OCI-LY7 (cell line): ENCODE data around the gene FAM200A. TPM values are rescaled to one million over a fixed set of nuclear protein-coding genes. Genes with fewer than 3 reads are reported as not detected.

Experiments
- BruUV-seq: library from RNA; stranded (reverse); fragments of 400-500 nt; replicated peaks from 2 replicates; lab custom pipeline; 2021; lab: Mats Ljungman, UMichigan
- CTCF ChIA-PET: fragments of 300-600 bp; sonication (Branson Sonifier 250); formaldehyde crosslinking; loops from one replicate; lab custom pipeline; 2022; ENCODE audit warnings: antibody characterized with exemption; ENCODE audit not compliant: unreplicated experiment; lab: Charles Lee
- POLR2A ChIA-PET: fragments of 300-600 bp; sonication (Branson Sonifier 250); formaldehyde crosslinking; loops from one replicate; lab custom pipeline; 2022; ENCODE audit warnings: antibody characterized with exemption; lab: Charles Lee
- DNase-seq: peaks from one replicate; pipeline ENCODE4 v3.0.0-alpha.2; 2015; ENCODE audit warnings: low spot score
- H2AFZ ChIP-seq: fragments of 200-600 bp; sonication (generic), shearing (Covaris generic); 2 replicates; pipeline ENCODE4 v1.6.1; 2014; ENCODE audit warnings: mild to moderate bottlenecking, antibody characterized with exemption, low read length, moderate library complexity
- H3K27ac ChIP-seq: fragments of 200-600 bp; sonication (generic); 2 replicates; pipeline ENCODE4 v1.5.1; 2014; ENCODE audit warnings: mixed run types, low read depth, mild to moderate bottlenecking, moderate library complexity, low read length, inconsistent platforms; ENCODE audit not compliant: poor library complexity, severe bottlenecking
- H3K36me3 ChIP-seq: fragments of 200-600 bp; sonication (generic); 2 replicates; pipeline ENCODE4 v1.6.1; 2014; ENCODE audit warnings: mild to moderate bottlenecking, antibody characterized with exemption, low read length, moderate library complexity, mixed read lengths; ENCODE audit not compliant: insufficient read depth
- H3K4me1 ChIP-seq: fragments of 200-600 bp; sonication (generic); 2 replicates; pipeline ENCODE4 v1.5.1; 2014; ENCODE audit warnings: mild to moderate bottlenecking, low read length; ENCODE audit not compliant: insufficient read depth, poor library complexity, severe bottlenecking
- H3K4me2 ChIP-seq: fragments of 200-600 bp; sonication (generic); 2 replicates; pipeline ENCODE4 v1.6.1; 2014; ENCODE audit warnings: mild to moderate bottlenecking, low read length
- H3K4me3 ChIP-seq: fragments of 200-600 bp; sonication (generic); 2 replicates; pipeline ENCODE4 v1.5.1; 2014; ENCODE audit warnings: mild to moderate bottlenecking, low read depth, low read length; ENCODE audit not compliant: poor library complexity, severe bottlenecking
- H3K79me2 ChIP-seq: fragments of 200-600 bp; sonication (generic); 2 replicates; pipeline ENCODE4 v1.6.1; 2016; ENCODE audit warnings: low read depth, mild to moderate bottlenecking, low read length, moderate library complexity, mixed read lengths; ENCODE audit not compliant: insufficient read depth
- H3K9me2 ChIP-seq: fragments of 200-600 bp; sonication (generic); 2 replicates; pipeline ENCODE4 v1.6.1; 2016; ENCODE audit warnings: mild to moderate bottlenecking, low read length, mixed read lengths; ENCODE audit not compliant: insufficient read depth
- H3K9me3 ChIP-seq: fragments of 200-600 bp; sonication (generic); 2 replicates; pipeline ENCODE4 v1.6.1; 2014; ENCODE audit warnings: mild to moderate bottlenecking, mixed run types, low read length, mixed read lengths
- H4K20me1 ChIP-seq: fragments of 200-600 bp; sonication (generic); 2 replicates; pipeline ENCODE4 v1.6.1; 2014; ENCODE audit warnings: mild to moderate bottlenecking, antibody characterized with exemption, low read length, moderate library complexity, mixed read lengths; ENCODE audit not compliant: insufficient read depth
- EZH2phosphoT487 ChIP-seq: fragments of 200-600 bp; sonication (generic); IDR thresholded peaks from 2 replicates; pipeline ENCODE4 v1.6.1; 2018; ENCODE audit warnings: low read depth, borderline replicate concordance, mild to moderate bottlenecking, mixed run types, antibody characterized with exemption, low read length, moderate library complexity, mixed read lengths
- intact Hi-C: fragments of 100-400 bp; cut with micrococcal nuclease; formaldehyde crosslinking; loops from one replicate; pipeline ENCODE4 v1.10.0; 2022; ENCODE audit not compliant: unreplicated experiment
- total RNA-seq, 2 experiments: library from RNA; depleted of rRNA in 1 of 2; stranded (reverse); fragments of >200 nt in 1 of 2; shearing (Covaris generic) in 1 of 2; gene quantifications; 2 replicates each; pipeline ENCODE4 v1.2.3, GENCODE V29; 2014 to 2022
- TF ChIP-seq, protein P1 (sequence below): fragments of 200-600 bp; sonication (generic); conservative IDR thresholded peaks from 2 replicates; pipeline ENCODE4 v1.5.1; 2014; ENCODE audit warnings: mild to moderate bottlenecking, antibody characterized with exemption, low read length, moderate library complexity, mixed read lengths

FAM200A gene
- total RNA-seq, 2 experiments from 2014 or later, result 5.5 to 7.3 TPM

DNA sequence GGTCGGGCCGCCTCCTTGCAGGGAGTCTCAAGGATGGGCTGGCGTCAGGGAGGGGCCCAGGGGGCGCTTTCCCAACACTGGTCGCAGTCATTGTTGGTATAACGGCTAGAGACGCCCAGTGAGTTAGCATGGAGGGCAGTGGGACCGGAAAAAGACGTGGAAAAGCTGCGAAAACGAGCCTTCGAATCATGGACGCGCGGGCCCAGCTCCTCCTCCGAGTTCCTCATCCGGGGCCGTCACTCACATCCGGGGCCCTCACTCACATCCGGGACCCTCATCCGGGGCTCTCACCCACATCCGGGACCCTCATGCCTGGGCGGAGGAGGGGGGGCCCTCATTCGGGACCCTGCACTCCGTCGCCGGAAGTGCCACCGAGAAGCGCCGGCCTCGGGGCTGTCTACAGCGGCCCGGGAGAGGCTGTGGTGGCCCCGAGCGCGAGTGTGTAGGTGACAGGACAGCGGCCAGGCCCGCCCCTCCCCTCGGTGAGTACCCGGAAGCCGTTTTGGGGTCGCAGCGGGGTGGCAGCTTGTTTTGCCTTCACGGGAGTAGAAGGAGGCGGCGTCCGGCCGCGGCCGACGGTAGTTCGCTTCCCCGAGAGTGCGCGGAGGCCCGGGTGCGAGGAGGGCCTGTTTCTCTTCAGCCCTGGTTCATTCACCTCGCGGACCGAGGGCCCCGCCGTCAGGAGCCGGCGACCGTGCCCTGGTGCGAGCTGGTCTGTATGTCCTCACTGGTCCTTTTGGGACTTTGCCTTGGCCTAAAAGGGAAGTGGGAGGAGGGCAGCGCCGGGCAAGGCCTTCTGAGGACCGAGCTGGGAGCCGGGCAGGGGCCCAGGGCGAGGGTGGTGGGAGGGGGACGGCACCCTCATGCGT, 6.6 kb upstream of the FAM200A start, which contains the start of gene ZNF655:
Gene ZNF655, plus strand, starts transcription at position 337 of the 869 bp plus-strand sequence. CDS start 1,918 bp downstream, outside the sequence.
- peaks cover 65% of the 10 kb centered on the region for H3K79me2 ChIP-seq
- H2AFZ ChIP-seq, result peak within 1 kb of the TSS; percentile 74
- BruUV-seq, result no TSS peak

DNA sequence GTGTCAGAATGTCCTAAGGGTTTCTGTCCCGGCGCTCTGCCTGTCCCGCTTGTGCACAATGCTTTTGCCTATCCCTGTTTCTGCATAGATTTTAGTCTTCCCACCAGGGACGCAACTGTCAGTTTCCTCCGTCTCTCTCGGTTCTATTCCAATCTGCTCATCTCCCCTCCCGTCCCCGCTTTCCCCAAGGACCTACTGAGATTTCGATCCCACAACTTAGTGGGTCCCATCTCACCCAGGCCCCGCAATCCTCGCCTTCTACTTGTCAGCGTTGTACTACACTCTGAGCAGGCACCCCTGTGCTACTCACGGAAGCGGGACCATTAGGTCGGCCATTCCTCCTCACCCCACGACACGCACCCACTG, 6.0 kb upstream of the FAM200A start:
- peak; percentile 19 for DNase-seq
- Histone ChIP-seq H3K79me2 (peaks cover 65% of the 10 kb centered on the region), H4K20me1 (0 out of 2 replicates have a peak, but pooled peaks cover 14% of the 10 kb centered on the region), H3K36me3 (peaks cover 75% of the 10 kb centered on the region), H3K4me1 (peaks cover 23% of the 10 kb centered on the region), H3K4me3 (peak overlapping the region; percentile 97), H3K9me2 (no peaks in the 10 kb centered on the region), H2AFZ (peak overlapping the region; percentile 74), H3K27ac (peak overlapping the region; percentile 79), H3K4me2 (peak overlapping the region; percentile 82), H3K9me3 (no peaks in the 10 kb centered on the region)
- intact Hi-C loops, result loop anchor here (1.0 to 2.0 kb wide), 2 partner anchors 53 to 86 kb away; partner anchors contain the start of genes ZKSCAN5 and ZNF789
- ChIA-PET CTCF (no interaction called here), POLR2A (interaction anchor here (0.8 to 2.3 kb wide), 6 partner anchors 34 to 149 kb away, joined by 3 to 20 read pairs (median 3); partner anchors contain the start of genes ATP5MF, BUD31, PDAP1 and ZKSCAN5)
- TF ChIP-seq, protein P1, sequence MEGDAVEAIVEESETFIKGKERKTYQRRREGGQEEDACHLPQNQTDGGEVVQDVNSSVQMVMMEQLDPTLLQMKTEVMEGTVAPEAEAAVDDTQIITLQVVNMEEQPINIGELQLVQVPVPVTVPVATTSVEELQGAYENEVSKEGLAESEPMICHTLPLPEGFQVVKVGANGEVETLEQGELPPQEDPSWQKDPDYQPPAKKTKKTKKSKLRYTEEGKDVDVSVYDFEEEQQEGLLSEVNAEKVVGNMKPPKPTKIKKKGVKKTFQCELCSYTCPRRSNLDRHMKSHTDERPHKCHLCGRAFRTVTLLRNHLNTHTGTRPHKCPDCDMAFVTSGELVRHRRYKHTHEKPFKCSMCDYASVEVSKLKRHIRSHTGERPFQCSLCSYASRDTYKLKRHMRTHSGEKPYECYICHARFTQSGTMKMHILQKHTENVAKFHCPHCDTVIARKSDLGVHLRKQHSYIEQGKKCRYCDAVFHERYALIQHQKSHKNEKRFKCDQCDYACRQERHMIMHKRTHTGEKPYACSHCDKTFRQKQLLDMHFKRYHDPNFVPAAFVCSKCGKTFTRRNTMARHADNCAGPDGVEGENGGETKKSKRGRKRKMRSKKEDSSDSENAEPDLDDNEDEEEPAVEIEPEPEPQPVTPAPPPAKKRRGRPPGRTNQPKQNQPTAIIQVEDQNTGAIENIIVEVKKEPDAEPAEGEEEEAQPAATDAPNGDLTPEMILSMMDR, result no peak
- TF ChIP-seq EZH2phosphoT487, result no peak
- BruUV-seq, result no TSS peak

More for the DNA sequence above, 6.6 kb upstream of the FAM200A start, which contains the start of gene ZNF655:
- CTCF ChIA-PET, result no interaction called here
- intact Hi-C loops, result loop anchor here (1.0 to 2.0 kb wide), 2 partner anchors 54 to 86 kb away; partner anchors contain the start of genes ZKSCAN5 and ZNF789
- H3K4me1 ChIP-seq, result peaks cover 23% of the 10 kb centered on the region
- peak within 1 kb of the TSS; percentile 79 for H3K27ac ChIP-seq
- H4K20me1 ChIP-seq, result 0 out of 2 replicates have a peak, but pooled peaks cover 14% of the 10 kb centered on the region
- peaks cover 74% of the 10 kb centered on the region for H3K36me3 ChIP-seq
- H3K4me3 ChIP-seq, result peak within 1 kb of the TSS; percentile 97
- TF ChIP-seq EZH2phosphoT487, result no peak
- TF ChIP-seq, protein P1, result no peak
- peak within 1 kb of the TSS; percentile 82 for H3K4me2 ChIP-seq
- H3K9me2 ChIP-seq, result no peaks in the 10 kb centered on the region
- POLR2A ChIA-PET, result interaction anchor here (0.6 to 2.3 kb wide), 8 partner anchors 8 to 988 kb away, joined by 3 to 20 read pairs (median 3); partner anchors contain the start of genes ZKSCAN5 and ZNF394
- H3K9me3 ChIP-seq, result no peaks in the 10 kb centered on the region
- DNase-seq, result peak; percentile 94
